ENCODE measurements around the gene TLE5. TPM values are rescaled to one million over a fixed set of nuclear protein-coding genes. Genes with fewer than 3 reads are reported as not detected.

Gene TLE5
- total RNA-seq, 2 experiments from 2014 or later: 283 to 296 TPM

- H3K4me3 Mint-ChIP-seq: no peak overlapping the region
- no peak for DNase-seq
- H3K36me3 Mint-ChIP-seq (ENCODE audit: low read depth): no peaks in the 10 kb centered on the region
- POLR2A ChIA-PET: interaction anchor here (0.6 to 1.0 kb wide), 2 partner anchors 21 to 63 kb away, joined by 3 read pairs; no protein-coding TSS in a partner anchor
- CTCF ChIA-PET: interaction anchor here (1.4 kb wide), 1 partner anchor 72 kb away, joined by 6 read pairs; no protein-coding TSS in a partner anchor
- peaks cover 14% of the 10 kb centered on the region for H3K27me3 Mint-ChIP-seq
- TF ChIP-seq CTCF (IDR thresholded peaks at IDR 0.05): no peak
- intact Hi-C loops (cut with micrococcal nuclease): loop anchor here (10.0 kb wide), 1 partner anchor 247 kb away; the partner anchor contains the start of genes SGTA and THOP1
- peaks cover 16% of the 10 kb centered on the region for H3K4me1 Mint-ChIP-seq (ENCODE audit: low read depth)
- no peak for ATAC-seq
- H3K9me3 Mint-ChIP-seq: no peaks in the 10 kb centered on the region
- no peak overlapping the region for H3K27ac Mint-ChIP-seq
These were observed 30.8 kb downstream of the TLE5 start for GRCh38 chr19:3031607-3031867.

- DNase-seq (no peak), ATAC-seq (no peak)
- H3K27me3 Mint-ChIP-seq: peaks cover 18% of the 10 kb centered on the region
- POLR2A ChIA-PET: no interaction called here
- no peak within 1 kb of the TSS for H3K27ac Mint-ChIP-seq
- TF ChIP-seq CTCF (IDR thresholded peaks at IDR 0.05): no peak
- intact Hi-C loops (cut with micrococcal nuclease): no loop called here
- no peaks in the 10 kb centered on the region for H3K36me3 Mint-ChIP-seq (ENCODE audit: low read depth)
- H3K9me3 Mint-ChIP-seq: no peaks in the 10 kb centered on the region
- peak within 1 kb of the TSS; percentile 60 for H3K4me3 Mint-ChIP-seq
- CTCF ChIA-PET: no interaction called here
- peaks cover 16% of the 10 kb centered on the region for H3K4me1 Mint-ChIP-seq (ENCODE audit: low read depth)
These were observed 33.0 kb downstream of the TLE5 start, which contains the start of gene TLE2 for GRCh38 chr19:3029065-3029923. Gene TLE2, minus strand, starts transcription at chr19:3029280. Its CDS starts 376 bp downstream, at chr19:3028904.

- ATAC-seq: no peak
- H3K27me3 Mint-ChIP-seq: peaks cover 18% of the 10 kb centered on the region
- intact Hi-C loops (cut with micrococcal nuclease): no loop called here
These were observed 33.8 kb downstream of the TLE5 start for GRCh38 chr19:3028305-3029064.

GRCh38 chr19:3027981-3028304 lies 34.4 kb downstream of the TLE5 start:
- no peak for ATAC-seq
- CTCF ChIA-PET: interaction anchor here (0.6 to 1.5 kb wide), 4 partner anchors 8 to 76 kb away, joined by 3 to 5 read pairs (median 4); no protein-coding TSS in a partner anchor
- H3K27me3 Mint-ChIP-seq: peaks cover 18% of the 10 kb centered on the region
- no peaks in the 10 kb centered on the region for H3K36me3 Mint-ChIP-seq (ENCODE audit: low read depth)
- peaks cover 21% of the 10 kb centered on the region for H3K4me1 Mint-ChIP-seq (ENCODE audit: low read depth)
- no peak for TF ChIP-seq CTCF (IDR thresholded peaks at IDR 0.05)
- intact Hi-C loops (cut with micrococcal nuclease): no loop called here
- H3K9me3 Mint-ChIP-seq: no peaks in the 10 kb centered on the region
- H3K4me3 Mint-ChIP-seq: peak overlapping the region; percentile 60
- POLR2A ChIA-PET: interaction anchor here (0.9 kb wide), 1 partner anchor 10 kb away, joined by 4 read pairs; no protein-coding TSS in a partner anchor
- H3K27ac Mint-ChIP-seq: no peak overlapping the region
- DNase-seq: no peak

More at GRCh38 chr19:3028305-3029064, 33.8 kb downstream of the TLE5 start:
- H3K27ac Mint-ChIP-seq: no peak overlapping the region
- H3K9me3 Mint-ChIP-seq: no peaks in the 10 kb centered on the region
- ChIA-PET POLR2A (no interaction called here), CTCF (interaction anchor here (0.6 to 1.5 kb wide), 3 partner anchors 8 to 76 kb away, joined by 3 to 5 read pairs (median 4); no protein-coding TSS in a partner anchor)
- H3K36me3 Mint-ChIP-seq (ENCODE audit: low read depth): no peaks in the 10 kb centered on the region
- no peak for DNase-seq
- no peak for TF ChIP-seq CTCF (IDR thresholded peaks at IDR 0.05)
- peaks cover 17% of the 10 kb centered on the region for H3K4me1 Mint-ChIP-seq (ENCODE audit: low read depth)
- H3K4me3 Mint-ChIP-seq: peak overlapping the region; percentile 60

All from activated CD8-positive, alpha-beta T cell treated with anti-CD3 and anti-CD28 coated beads for 36 hours (primary cell).